ENCODE measurements around the gene FMN1. TPM values are rescaled to one million over a fixed set of nuclear protein-coding genes. Genes with fewer than 3 reads are reported as not detected.

FMN1 gene
- total and polyA plus RNA-seq, 2 of the 8 experiments (the other 6 are each of a cell fraction or from before 2014, with no cell fraction given), result 0.27 to 3.7 TPM

DNA sequence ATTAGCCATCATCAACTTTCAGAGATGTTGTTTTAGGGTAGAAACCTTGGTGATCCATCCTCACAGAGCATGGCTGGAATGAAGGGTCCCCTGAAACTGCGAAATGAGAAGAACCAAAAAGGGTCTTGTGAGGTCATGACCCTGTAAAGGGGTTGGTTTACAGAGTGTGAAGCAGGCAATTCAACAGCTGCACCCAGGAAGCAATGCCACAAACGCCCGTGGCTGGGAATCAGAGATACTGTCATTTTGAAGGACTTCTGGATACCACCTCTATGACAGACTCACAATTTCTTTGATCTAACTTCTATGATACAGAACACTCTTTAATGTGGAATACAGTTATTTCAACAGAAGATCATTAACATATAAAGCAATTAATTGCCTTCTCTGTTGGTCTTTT lies 397.7 kb downstream of the FMN1 start:
- Histone ChIP-seq H2BK120ac (replicated peaks; ENCODE audit: low read depth, low read length) (no peak overlapping the region), H2BK5ac (ENCODE audit: low read depth, low read length) (no peak overlapping the region), H2AFZ (ENCODE audit: low read length) (no peak overlapping the region), H2AK5ac (ENCODE audit: low read depth, low read length) (no peak overlapping the region), H3K4me3 (ENCODE audit: extremely low read depth in 1 of 4, insufficient read depth in 2 of 4, low read depth in 3 of 4, low read length in 4 of 4) (no peak overlapping the region), H3K27ac (ENCODE audit: low read depth, low read length) (no peak overlapping the region), H3K79me1 (ENCODE audit: low read depth, low read length) (no peaks in the 10 kb centered on the region), H3K4me1 (replicated peaks in 1 of 4; ENCODE audit: control insufficient read depth in 3 of 4, insufficient read depth in 4 of 4, low read length in 3 of 4) (no peaks in the 10 kb centered on the region), H3K36me3 (ENCODE audit: control insufficient read depth in 2 of 4, insufficient read depth in 4 of 4, low read length in 3 of 4) (no peaks in the 10 kb centered on the region), H4K5ac (ENCODE audit: insufficient read length, low read depth, low read length) (no peak overlapping the region), H3K23me2 (ENCODE audit: low read depth, low read length) (no peaks in the 10 kb centered on the region), H4K91ac (replicated peaks; ENCODE audit: insufficient read length, low read length) (no peak overlapping the region), H3K4me2 (ENCODE audit: insufficient read depth in 1 of 2, low read depth in 2 of 2, low read length in 2 of 2) (no peak overlapping the region), H3K18ac (ENCODE audit: extremely low read depth, low read length) (no peak overlapping the region), H2BK12ac (ENCODE audit: low read depth, low read length) (no peak overlapping the region), H3K4ac (replicated peaks; ENCODE audit: insufficient read length, low read depth, low read length) (no peak overlapping the region), H4K8ac (ENCODE audit: extremely low read depth, insufficient read depth, low read length) (no peak overlapping the region), H3K9ac (replicated peaks in 1 of 4; ENCODE audit: extremely low read depth in 1 of 4, low read depth in 3 of 4, low read length in 3 of 4) (no peak overlapping the region), H3K27me3 (replicated peaks in 1 of 4; ENCODE audit: control insufficient read depth in 3 of 4, extremely low read depth in 1 of 4, insufficient read depth in 3 of 4, low read length in 3 of 4) (no peaks in the 10 kb centered on the region), H2BK20ac (ENCODE audit: low read length) (no peak overlapping the region), H3K14ac (ENCODE audit: insufficient read length) (no peak overlapping the region), H3K9me3 (ENCODE audit: insufficient read depth in 2 of 2, low read depth in 1 of 2, low read length in 1 of 2) (no peaks in the 10 kb centered on the region), H2BK15ac (ENCODE audit: low read length) (no peak overlapping the region), H3K23ac (ENCODE audit: insufficient read length) (no peak overlapping the region), H3K56ac (replicated peaks; ENCODE audit: insufficient read length, low read depth, low read length) (no peak overlapping the region), H4K20me1 (replicated peaks in 1 of 2; ENCODE audit: control insufficient read depth in 1 of 2, insufficient read depth in 2 of 2, low read length in 2 of 2) (no peaks in the 10 kb centered on the region), H3K79me2 (ENCODE audit: control insufficient read depth in 1 of 2, insufficient read depth in 2 of 2, low read length in 2 of 2) (no peaks in the 10 kb centered on the region)
- FAIRE-seq (no peak), DNase-seq (ENCODE audit: low read depth in 1 of 2, low spot score in 2 of 2) (no peak)
- POLR2A ChIA-PET (ENCODE audit: partially characterized antibody), result no interaction called here
- CTCF ChIA-PET (ENCODE audit: partially characterized antibody), result interaction anchor here (0.8 to 1.8 kb wide), 2 partner anchors 11 to 46 kb away, joined by 3 read pairs; no protein-coding TSS in a partner anchor
- TF ChIP-seq, protein P1, sequence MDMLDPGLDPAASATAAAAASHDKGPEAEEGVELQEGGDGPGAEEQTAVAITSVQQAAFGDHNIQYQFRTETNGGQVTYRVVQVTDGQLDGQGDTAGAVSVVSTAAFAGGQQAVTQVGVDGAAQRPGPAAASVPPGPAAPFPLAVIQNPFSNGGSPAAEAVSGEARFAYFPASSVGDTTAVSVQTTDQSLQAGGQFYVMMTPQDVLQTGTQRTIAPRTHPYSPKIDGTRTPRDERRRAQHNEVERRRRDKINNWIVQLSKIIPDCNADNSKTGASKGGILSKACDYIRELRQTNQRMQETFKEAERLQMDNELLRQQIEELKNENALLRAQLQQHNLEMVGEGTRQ (IDR thresholded peaks at IDR 0.05; ENCODE audit: low read length), result no peak
- no peak for TF ChIP-seq ASH2L (IDR thresholded peaks at IDR 0.05; ENCODE audit: low read length)
- no peak for TF ChIP-seq CBX8 (IDR thresholded peaks at IDR 0.05; ENCODE audit: borderline replicate concordance, low read depth, low read length)
- TF ChIP-seq, protein P2, sequence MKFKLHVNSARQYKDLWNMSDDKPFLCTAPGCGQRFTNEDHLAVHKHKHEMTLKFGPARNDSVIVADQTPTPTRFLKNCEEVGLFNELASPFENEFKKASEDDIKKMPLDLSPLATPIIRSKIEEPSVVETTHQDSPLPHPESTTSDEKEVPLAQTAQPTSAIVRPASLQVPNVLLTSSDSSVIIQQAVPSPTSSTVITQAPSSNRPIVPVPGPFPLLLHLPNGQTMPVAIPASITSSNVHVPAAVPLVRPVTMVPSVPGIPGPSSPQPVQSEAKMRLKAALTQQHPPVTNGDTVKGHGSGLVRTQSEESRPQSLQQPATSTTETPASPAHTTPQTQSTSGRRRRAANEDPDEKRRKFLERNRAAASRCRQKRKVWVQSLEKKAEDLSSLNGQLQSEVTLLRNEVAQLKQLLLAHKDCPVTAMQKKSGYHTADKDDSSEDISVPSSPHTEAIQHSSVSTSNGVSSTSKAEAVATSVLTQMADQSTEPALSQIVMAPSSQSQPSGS (IDR thresholded peaks at IDR 0.05; ENCODE audit: low read length), result no peak
- no peak for TF ChIP-seq JUN (IDR thresholded peaks at IDR 0.05; ENCODE audit: low read depth, low read length)
- TF ChIP-seq RXRA (IDR thresholded peaks at IDR 0.05; ENCODE audit: insufficient read depth, low read depth, low read length), result no peak
- TF ChIP-seq SP2 (IDR thresholded peaks at IDR 0.05; ENCODE audit: low read length), result no peak
- TF ChIP-seq TEAD4 (IDR thresholded peaks at IDR 0.05; ENCODE audit: low read depth, low read length), result no peak
- WGBS, 2 experiments (ENCODE audit: extremely low coverage in 1 of 2, insufficient coverage in 1 of 2, insufficient read length in 1 of 2, insufficient replicate concordance in 2 of 2, low coverage in 1 of 2, low lambda C conversion rate in 2 of 2, missing lambda C conversion rate in 1 of 2), result 89% methylated on average over 3 of the region's 3 CpGs; no CpG with 5 or more reads in 1 of the 2 experiments
